ENCODE results near the gene TCTN1.
"Not testable (repeated sequence)": the region's sequence is repeated elsewhere in the genome, so short reads cannot be mapped to it uniquely, and the experiment has no call there.

TCTN1 gene

GRCh38 chr12:110640275-110641025 lies 26.5 kb downstream of the TCTN1 start:
- DNase-seq: no peak

GRCh38 chr12:110641521-110641920 lies 27.6 kb downstream of the TCTN1 start:
- DNase-seq: no peak

GRCh38 chr12:110647631-110648040 lies 33.7 kb downstream of the TCTN1 start:
- DNase-seq: peak; percentile 12

- DNase-seq: no peak
Observed at GRCh38 chr12:110649341-110649847, 35.5 kb downstream of the TCTN1 start.

- not testable (repeated sequence) for DNase-seq
Observed at GRCh38 chr12:110654238-110654637, 40.3 kb downstream of the TCTN1 start.

- no peak for DNase-seq
Observed at GRCh38 chr12:110656071-110656655, 42.2 kb downstream of the TCTN1 start.

- DNase-seq: no peak
Observed at GRCh38 chr12:110657747-110658146, 43.8 kb downstream of the TCTN1 start.

- DNase-seq: no peak
Observed at GRCh38 chr12:110658242-110658641, 44.3 kb downstream of the TCTN1 start.

- DNase-seq: no peak
Observed at GRCh38 chr12:110658878-110659277, 44.9 kb downstream of the TCTN1 start.

GRCh38 chr12:110661337-110661972 lies 47.5 kb downstream of the TCTN1 start:
- peak; percentile 65 for DNase-seq

- no peak for DNase-seq
Observed at GRCh38 chr12:110666892-110667291, 53.0 kb downstream of the TCTN1 start.

- no peak for DNase-seq
Observed at GRCh38 chr12:110667671-110668070, 53.7 kb downstream of the TCTN1 start.

- no peak for DNase-seq
Observed at GRCh38 chr12:110668480-110669192, 54.7 kb downstream of the TCTN1 start.

- no peak for DNase-seq
Observed at GRCh38 chr12:110669193-110669502, 55.2 kb downstream of the TCTN1 start.

- DNase-seq: peak; percentile 31
Observed at GRCh38 chr12:110670161-110670701, 56.3 kb downstream of the TCTN1 start.

- no peak for DNase-seq
Observed at GRCh38 chr12:110676171-110676570, 62.2 kb downstream of the TCTN1 start.

GRCh38 chr12:110677206-110677911 lies 63.4 kb downstream of the TCTN1 start:
- peak; percentile 13 for DNase-seq

GRCh38 chr12:110677982-110678381 lies 64.1 kb downstream of the TCTN1 start:
- no peak for DNase-seq

GRCh38 chr12:110679201-110679600 lies 65.3 kb downstream of the TCTN1 start:
- no peak for DNase-seq

- no peak for DNase-seq
Observed at GRCh38 chr12:110680032-110680431, 66.1 kb downstream of the TCTN1 start.

- no peak for DNase-seq
Observed at GRCh38 chr12:110683888-110684287, 70.0 kb downstream of the TCTN1 start.

GRCh38 chr12:110684312-110684836 lies 70.4 kb downstream of the TCTN1 start:
- no peak for DNase-seq

Measured in CD4-positive, alpha-beta T cell treated with Interleukin-17A for 1 hour (primary cell).